SK-N-SH (cell line): ENCODE measurements around the gene IQCN. TPM values are rescaled to one million over a fixed set of nuclear protein-coding genes. Genes with fewer than 3 reads are reported as not detected.

ENCODE experiments used
- CTCF ChIA-PET: fragments of 300-600, 350-600 bp; formaldehyde crosslinking; extraction: SDS; loops from one replicate; lab custom pipeline; 2021; lab: Yijun Ruan, JAX
- POLR2A ChIA-PET: fragments of 350-600 bp; sonication (Branson Sonifier 250); formaldehyde crosslinking; extraction: SDS; loops from one replicate; lab custom pipeline; 2020; ENCODE audit warnings: antibody characterized with exemption, inconsistent platforms; lab: Yijun Ruan, JAX
- DNase-seq: peaks from one replicate; pipeline ENCODE4 v3.0.0; 2012
- H2AFZ ChIP-seq: fragments of 200-600 bp; sonication (generic); 2 replicates; pipeline ENCODE4 v1.8.1; 2016; ENCODE audit warnings: antibody characterized with exemption, mild to moderate bottlenecking, low read depth
- H3F3A ChIP-seq: fragments of 200-600 bp; sonication (generic); replicated peaks from 2 replicates; pipeline ENCODE3; 2016; ENCODE audit warnings: antibody characterized with exemption, mild to moderate bottlenecking; ENCODE audit not compliant: insufficient read depth
- H3K27ac ChIP-seq, 2 experiments: fragments of 200-500 bp in 1 of 2; fragments of 200-600 bp in 1 of 2; sonication (Bioruptor generic) in 1 of 2; sonication (generic), shearing (Covaris generic) in 1 of 2; 2 replicates each; pipeline versions ENCODE4 v1.5.1 to v1.6.1; 2014 to 2016; ENCODE audit warnings: low read depth in 2 of 2, inconsistent platforms in 1 of 2, low read length in 1 of 2, mild to moderate bottlenecking in 1 of 2, mixed read lengths in 1 of 2
- H3K27me3 ChIP-seq: fragments of 200-600 bp; sonication (generic), shearing (Covaris generic); 2 replicates; pipeline ENCODE4 v1.6.1; 2016; ENCODE audit warnings: mixed run types; ENCODE audit not compliant: insufficient read depth
- H3K36me3 ChIP-seq, 2 experiments: fragments of 200-500 bp in 1 of 2; fragments of 200-600 bp in 1 of 2; sonication (Bioruptor generic) in 1 of 2; sonication (generic) in 1 of 2; replicated peaks in 1 of 2; 2 replicates each; pipeline versions ENCODE3 to v1.5.1; 2014 to 2016; ENCODE audit warnings: low read length in 1 of 2, mild to moderate bottlenecking in 1 of 2; ENCODE audit not compliant: insufficient read depth in 2 of 2, control insufficient read depth in 1 of 2
- H3K4me1 ChIP-seq, 2 experiments: fragments of 200-500 bp in 1 of 2; fragments of 200-600 bp in 1 of 2; sonication (Bioruptor generic) in 1 of 2; sonication (generic), shearing (Covaris generic) in 1 of 2; 2 replicates each; pipeline versions ENCODE4 v1.5.1 to v1.6.1; 2014 to 2016; ENCODE audit warnings: low read depth in 1 of 2, low read length in 1 of 2, mixed run types in 1 of 2; ENCODE audit not compliant: insufficient read depth in 2 of 2, control insufficient read depth in 1 of 2
- H3K4me2 ChIP-seq: fragments of 200-600 bp; sonication (generic), shearing (Covaris generic); 2 replicates; pipeline ENCODE4 v1.6.1; 2017; ENCODE audit warnings: mixed run types
- H3K4me3 ChIP-seq, 2 experiments: fragments of 200-500 bp in 1 of 2; fragments of 200-600 bp in 1 of 2; sonication (Bioruptor generic) in 1 of 2; sonication (generic), shearing (Covaris generic) in 1 of 2; 2 replicates each; pipeline versions ENCODE4 v1.5.1 to v1.8.1; 2014 to 2016; ENCODE audit warnings: low read depth in 2 of 2, inconsistent platforms in 1 of 2, low read length in 1 of 2, mild to moderate bottlenecking in 1 of 2, mixed read lengths in 1 of 2, moderate library complexity in 1 of 2
- H3K79me2 ChIP-seq: fragments of 200-600 bp; sonication (generic); 2 replicates; pipeline ENCODE4 v1.8.1; 2017; ENCODE audit warnings: mild to moderate bottlenecking; ENCODE audit not compliant: insufficient read depth
- H3K9ac ChIP-seq: fragments of 200-600 bp; sonication (generic); 2 replicates; pipeline ENCODE4 v1.6.1; 2017; ENCODE audit warnings: mixed run types
- H3K9me2 ChIP-seq: fragments of 200-600 bp; sonication (generic); 2 replicates; pipeline ENCODE4 v1.6.1; 2017; ENCODE audit warnings: mixed run types
- H3K9me3 ChIP-seq: fragments of 200-600 bp; sonication (generic); 2 replicates; pipeline ENCODE4 v1.6.1; 2017; ENCODE audit warnings: mixed run types, mild to moderate bottlenecking, moderate library complexity
- H4K20me1 ChIP-seq: fragments of 200-600 bp; sonication (generic); 2 replicates; pipeline ENCODE4 v1.6.1; 2017; ENCODE audit warnings: mild to moderate bottlenecking, mixed run types; ENCODE audit not compliant: insufficient read depth
- CHD2 ChIP-seq: fragments of 150-350 bp; IDR thresholded peaks from 2 replicates; pipeline ENCODE4 v1.6.1; 2018; ENCODE audit warnings: low read length; ENCODE audit not compliant: partially characterized antibody
- EP300 ChIP-seq, 2 experiments: IDR thresholded peaks; 2 replicates each; pipeline versions ENCODE4 v1.4.0 to v1.6.1; 2012; ENCODE audit warnings: borderline replicate concordance in 1 of 2, low read depth in 1 of 2, low read length in 1 of 2
- FOSL2 ChIP-seq: IDR thresholded peaks from 2 replicates; pipeline ENCODE4 v1.4.0; 2012; ENCODE audit warnings: low read depth, mild to moderate bottlenecking, moderate library complexity, borderline replicate concordance
- NFIC ChIP-seq: IDR thresholded peaks from 2 replicates; pipeline ENCODE4 v1.4.0; 2012; ENCODE audit warnings: borderline replicate concordance
- NRF1 ChIP-seq: IDR thresholded peaks from 2 replicates; pipeline ENCODE4 v1.6.1; 2012; ENCODE audit warnings: low read depth, mild to moderate bottlenecking, low read length
- POLR2AphosphoS5 ChIP-seq: IDR thresholded peaks from 2 replicates; pipeline ENCODE4 v1.6.1; 2012; ENCODE audit warnings: low read depth, low read length
- RAD21 ChIP-seq: IDR thresholded peaks from 2 replicates; pipeline ENCODE4 v1.6.1; 2012; ENCODE audit warnings: mild to moderate bottlenecking, low read length
- RFX5 ChIP-seq: IDR thresholded peaks from 2 replicates; pipeline ENCODE4 v1.6.1; 2012; ENCODE audit warnings: mild to moderate bottlenecking, improper control_type of control experiment, low read length
- SIN3A ChIP-seq: IDR thresholded peaks from 2 replicates; pipeline ENCODE4 v1.6.1; 2012; ENCODE audit warnings: low read depth, mild to moderate bottlenecking, low read length, moderate library complexity, borderline replicate concordance
- SMC3 ChIP-seq: IDR thresholded peaks from 2 replicates; pipeline ENCODE4 v1.6.1; 2012; ENCODE audit warnings: low read depth, low read length, improper control_type of control experiment
- TAF1 ChIP-seq: IDR thresholded peaks from 2 replicates; pipeline ENCODE4 v1.6.1; 2012; ENCODE audit warnings: low read depth, mild to moderate bottlenecking, low read length, moderate library complexity, borderline replicate concordance
- TEAD4 ChIP-seq: IDR thresholded peaks from 2 replicates; pipeline ENCODE4 v1.4.0; 2012; ENCODE audit warnings: mild to moderate bottlenecking, borderline replicate concordance; ENCODE audit not compliant: insufficient read depth
- WGBS: methylation state at CpG from one replicate; pipeline ENCODE4 v1.1.6; 2017; ENCODE audit warnings: low lambda C conversion rate; 5-methylcytosine and 5-hydroxymethylcytosine counted together
- polyA plus RNA-seq, 3 experiments: library from polyadenylated mRNA; depleted of rRNA; stranded (reverse); fragments of >200 nt; gene quantifications; 2 replicates each; pipeline ENCODE4 v1.2.3, GENCODE V29; 2012
- TF ChIP-seq, protein P1 (sequence below): IDR thresholded peaks from 2 replicates; pipeline ENCODE4 v1.4.0; 2012; ENCODE audit warnings: low read depth
- TF ChIP-seq, protein P2 (sequence below): fragments of 200-600 bp; sonication (generic); IDR thresholded peaks from 2 replicates; pipeline ENCODE4 v1.6.1; 2017; ENCODE audit warnings: antibody characterized with exemption, mild to moderate bottlenecking, moderate library complexity

Gene IQCN
- polyA plus RNA-seq, 1 of the 3 experiments (the other 2 are of a cell fraction), result 2.5 TPM

DNA sequence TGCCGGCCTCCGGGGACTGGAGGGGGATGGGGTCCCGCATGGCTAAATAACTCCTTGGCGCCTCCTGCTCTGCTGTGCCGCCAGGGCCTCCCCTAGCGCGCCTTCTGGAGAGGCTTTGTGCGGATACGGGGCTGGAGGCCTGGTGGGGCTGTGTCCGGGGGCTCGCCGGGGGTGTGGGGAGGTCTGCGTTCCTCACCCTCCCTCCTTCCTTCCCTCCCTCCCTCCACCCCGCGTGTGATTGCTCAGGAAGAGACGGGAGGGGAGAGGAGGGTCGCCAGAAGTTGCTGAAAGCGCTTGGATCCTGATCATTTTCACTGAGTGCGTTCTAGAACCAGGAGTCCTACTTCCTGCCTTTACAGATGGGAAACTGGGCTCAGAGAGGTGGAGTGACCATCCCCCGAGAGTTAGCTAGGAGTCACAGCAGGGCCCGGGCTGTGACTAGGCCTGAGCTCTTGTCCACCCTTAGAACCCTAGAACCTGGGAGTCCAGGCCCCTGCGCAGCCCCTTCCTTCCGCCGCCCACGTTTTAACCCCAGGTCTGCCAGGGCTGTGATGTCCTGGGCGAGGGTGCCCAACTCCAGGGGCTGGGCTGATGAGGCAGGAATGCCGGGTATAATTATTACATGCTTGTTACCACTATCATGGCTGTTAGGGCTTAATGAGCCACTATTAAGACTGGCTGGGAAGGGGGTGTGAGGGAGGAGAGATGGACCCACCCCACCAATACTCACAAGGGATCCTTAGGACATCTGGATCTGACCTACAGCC, 8.0 kb upstream of the IQCN start:
- POLR2A ChIA-PET, result interaction anchor here (0.5 to 6.1 kb wide), 22 partner anchors 10 to 150 kb away, joined by 3 to 112 read pairs (median 4); partner anchors contain the start of genes LSM4, MPV17L2 and SSBP4
- peak overlapping the region; percentile 4; the same call in 1 of the 2 replicates for H2AFZ ChIP-seq

DNA sequence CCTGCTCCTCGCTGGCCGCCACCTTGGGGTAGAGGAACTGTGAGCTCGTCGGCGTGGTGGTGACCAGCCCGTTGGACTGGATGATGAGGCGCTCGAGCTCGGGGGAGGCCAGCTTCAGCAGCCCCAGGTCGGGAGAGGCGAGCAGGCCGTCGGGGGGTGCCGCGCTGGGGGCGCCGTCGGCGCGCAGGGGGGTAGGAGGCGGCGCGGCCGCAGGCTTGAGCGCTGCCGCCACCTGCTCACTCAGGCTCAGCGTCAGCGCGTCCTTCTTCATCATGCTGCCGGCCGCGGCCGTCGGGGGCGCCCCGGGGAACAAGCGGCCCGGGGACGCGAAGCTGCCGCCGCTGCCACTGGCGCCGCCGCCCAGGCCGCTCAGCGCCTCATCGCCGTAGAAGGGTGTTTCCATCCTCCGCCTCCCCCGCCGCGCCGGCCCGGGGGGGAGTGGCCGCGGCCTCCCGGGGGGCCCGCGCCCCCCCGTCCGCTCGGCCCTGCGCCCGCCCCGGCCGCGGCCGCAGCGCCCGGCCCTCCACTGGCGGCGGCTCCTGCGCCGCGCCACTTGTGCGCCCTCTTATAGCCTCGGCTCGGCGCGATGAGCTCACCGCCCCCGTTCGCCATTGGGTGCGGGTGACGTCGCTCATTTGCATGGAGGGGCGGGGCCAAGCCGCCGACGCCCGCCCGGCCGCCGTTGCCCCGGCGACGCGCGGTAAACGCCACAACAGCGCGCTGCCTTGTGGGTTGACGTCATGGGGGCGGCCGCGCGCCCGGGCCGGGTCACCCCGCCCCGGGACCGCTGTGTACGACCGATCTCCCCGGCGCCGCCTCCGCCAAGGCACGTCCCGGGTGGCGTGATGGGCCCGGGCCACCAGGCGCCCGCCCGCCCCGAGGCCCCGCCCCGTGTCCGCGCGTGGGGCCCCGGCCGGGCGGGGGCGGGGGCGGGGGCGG, 7.1 kb upstream of the IQCN start, which contains the start of gene JUND:
Gene JUND (minus strand): TSS at position 541 of the 939 bp plus-strand sequence. CDS start 138 bp downstream, at position 403.
- Histone ChIP-seq H3K9ac (peak within 1 kb of the TSS; percentile 98), H4K20me1 (peaks cover 39% of the 10 kb centered on the region), H3K9me3 (no peaks in the 10 kb centered on the region), H3K9me2 (no peaks in the 10 kb centered on the region), H3K4me2 (peak within 1 kb of the TSS; percentile 94), H3K27me3 (no peaks in the 10 kb centered on the region), H3K36me3 (peaks cover 4 to 17% of the 10 kb centered on the region in 2 experiments), H3K4me1 (peaks cover 9 to 16% of the 10 kb centered on the region in 2 experiments; a peak in 3 of 4 replicates), H3K27ac (peak within 1 kb of the TSS; percentile 99 to 100), H3K79me2 (peaks cover 48% of the 10 kb centered on the region), H3K4me3 (peak within 1 kb of the TSS; percentile 74 to 92), H3F3A (peaks cover 24% of the 10 kb centered on the region), H2AFZ (peak within 1 kb of the TSS; percentile 4; the same call in 1 of the 2 replicates)
- CTCF ChIA-PET, result interaction anchor here (0.7 to 13.0 kb wide), 16 partner anchors 11 to 261 kb away, joined by 3 to 216 read pairs (median 32); partner anchors contain the start of genes LSM4, MPV17L2, RAB3A and SSBP4
- POLR2A ChIA-PET, result interaction anchor here (0.5 to 6.1 kb wide), 24 partner anchors 11 to 151 kb away, joined by 3 to 112 read pairs (median 4); partner anchors contain the start of genes LSM4, MPV17L2 and SSBP4
- peak; percentile 95 for DNase-seq
- 2% methylated on average over 16 of the region's 138 CpGs for WGBS
- TF ChIP-seq SMC3 (no peak), POLR2AphosphoS5 (peak; percentile 96), TAF1 (peak; percentile 88), EP300 (IDR thresholded peaks at IDR 0.05; ENCODE audit: borderline replicate concordance in 1 of 2, low read depth in 1 of 2, low read length in 1 of 2) (0 out of 4 replicates have a peak, but pooled peaks of 1 of the 2 experiments have one; percentile 4), NRF1 (peak; percentile 56), SIN3A (peak; percentile 17; the same call in 1 of the 2 replicates), CHD2 (no peak), NFIC (no peak)
- TF ChIP-seq, protein P1, sequence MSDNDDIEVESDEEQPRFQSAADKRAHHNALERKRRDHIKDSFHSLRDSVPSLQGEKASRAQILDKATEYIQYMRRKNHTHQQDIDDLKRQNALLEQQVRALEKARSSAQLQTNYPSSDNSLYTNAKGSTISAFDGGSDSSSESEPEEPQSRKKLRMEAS, result peak; percentile 14
- TF ChIP-seq, protein P2, sequence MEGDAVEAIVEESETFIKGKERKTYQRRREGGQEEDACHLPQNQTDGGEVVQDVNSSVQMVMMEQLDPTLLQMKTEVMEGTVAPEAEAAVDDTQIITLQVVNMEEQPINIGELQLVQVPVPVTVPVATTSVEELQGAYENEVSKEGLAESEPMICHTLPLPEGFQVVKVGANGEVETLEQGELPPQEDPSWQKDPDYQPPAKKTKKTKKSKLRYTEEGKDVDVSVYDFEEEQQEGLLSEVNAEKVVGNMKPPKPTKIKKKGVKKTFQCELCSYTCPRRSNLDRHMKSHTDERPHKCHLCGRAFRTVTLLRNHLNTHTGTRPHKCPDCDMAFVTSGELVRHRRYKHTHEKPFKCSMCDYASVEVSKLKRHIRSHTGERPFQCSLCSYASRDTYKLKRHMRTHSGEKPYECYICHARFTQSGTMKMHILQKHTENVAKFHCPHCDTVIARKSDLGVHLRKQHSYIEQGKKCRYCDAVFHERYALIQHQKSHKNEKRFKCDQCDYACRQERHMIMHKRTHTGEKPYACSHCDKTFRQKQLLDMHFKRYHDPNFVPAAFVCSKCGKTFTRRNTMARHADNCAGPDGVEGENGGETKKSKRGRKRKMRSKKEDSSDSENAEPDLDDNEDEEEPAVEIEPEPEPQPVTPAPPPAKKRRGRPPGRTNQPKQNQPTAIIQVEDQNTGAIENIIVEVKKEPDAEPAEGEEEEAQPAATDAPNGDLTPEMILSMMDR, result 0 out of 2 replicates have a peak, but pooled peaks have one; percentile 5

More for the DNA sequence above, 8.0 kb upstream of the IQCN start:
- H3K79me2 ChIP-seq, result peaks cover 39% of the 10 kb centered on the region
- peaks cover 31% of the 10 kb centered on the region for H4K20me1 ChIP-seq
- H3K4me2 ChIP-seq, result peak overlapping the region; percentile 94
- TF ChIP-seq RAD21 (0 out of 2 replicates have a peak, but pooled peaks have one; percentile 24), CHD2 (peak; percentile 54), RFX5 (no peak), TEAD4 (no peak), FOSL2 (no peak), TAF1 (peak; percentile 52), POLR2AphosphoS5 (peak; percentile 69), EP300 (IDR thresholded peaks at IDR 0.05; ENCODE audit: borderline replicate concordance in 1 of 2, low read depth in 1 of 2, low read length in 1 of 2) (0 out of 4 replicates have a peak, but pooled peaks of 1 of the 2 experiments have one; percentile 7)
- TF ChIP-seq, protein P2, result peak; percentile 22; the same call in 1 of the 2 replicates
- TF ChIP-seq, protein P1, result 0 out of 2 replicates have a peak, but pooled peaks have one; percentile 66
- peaks cover 19% of the 10 kb centered on the region for H3F3A ChIP-seq
- H3K4me1 ChIP-seq, result peaks cover 9 to 16% of the 10 kb centered on the region in 2 experiments; a peak in 3 of 4 replicates
- peak overlapping the region; percentile 98 for H3K9ac ChIP-seq
- peak overlapping the region; percentile 99 to 100 for H3K27ac ChIP-seq
- no peaks in the 10 kb centered on the region for H3K27me3 ChIP-seq
- peaks cover 4 to 12% of the 10 kb centered on the region in 2 experiments for H3K36me3 ChIP-seq
- peak overlapping the region; percentile 52 to 63 for H3K4me3 ChIP-seq
- no peaks in the 10 kb centered on the region for H3K9me3 ChIP-seq
- WGBS, result 11% methylated on average over 14 of the region's 27 CpGs
- no peaks in the 10 kb centered on the region for H3K9me2 ChIP-seq
- peak; percentile 62 for DNase-seq
- CTCF ChIA-PET, result interaction anchor here (4.1 to 13.0 kb wide), 8 partner anchors 10 to 135 kb away, joined by 35 to 216 read pairs (median 72); partner anchors contain the start of genes LSM4 and SSBP4
